Skeletal muscle satellite cell (primary cell): ENCODE data around the gene PHF5A.

Experiments
- H3K27me3 ChIP-seq: 2 replicates; pipeline ENCODE4 v1.7.0; 2013; ENCODE audit warnings: low read length; ENCODE audit not compliant: control insufficient read depth, insufficient read depth
- H3K36me3 ChIP-seq: 2 replicates; pipeline ENCODE4 v1.7.0; 2013; ENCODE audit warnings: mild to moderate bottlenecking, control low read depth, low read length; ENCODE audit not compliant: insufficient read depth
- H3K4me1 ChIP-seq: 2 replicates; pipeline ENCODE4 v1.7.0; 2013; ENCODE audit warnings: low read length; ENCODE audit not compliant: control insufficient read depth, insufficient read depth
- H3K4me2 ChIP-seq: 2 replicates; pipeline ENCODE4 v1.7.0; 2013; ENCODE audit warnings: mild to moderate bottlenecking, low read length
- H3K4me3 ChIP-seq: 2 replicates; pipeline ENCODE4 v1.7.0; 2013; ENCODE audit warnings: low read length
- H3K9ac ChIP-seq: 2 replicates; pipeline ENCODE4 v1.7.0; 2013; ENCODE audit warnings: mild to moderate bottlenecking, low read depth, low read length, moderate library complexity
- H3K9me3 ChIP-seq: replicated peaks from 2 replicates; pipeline ENCODE4 v1.7.0; 2013; ENCODE audit warnings: mild to moderate bottlenecking, control low read depth, low read length

PHF5A gene

DNA sequence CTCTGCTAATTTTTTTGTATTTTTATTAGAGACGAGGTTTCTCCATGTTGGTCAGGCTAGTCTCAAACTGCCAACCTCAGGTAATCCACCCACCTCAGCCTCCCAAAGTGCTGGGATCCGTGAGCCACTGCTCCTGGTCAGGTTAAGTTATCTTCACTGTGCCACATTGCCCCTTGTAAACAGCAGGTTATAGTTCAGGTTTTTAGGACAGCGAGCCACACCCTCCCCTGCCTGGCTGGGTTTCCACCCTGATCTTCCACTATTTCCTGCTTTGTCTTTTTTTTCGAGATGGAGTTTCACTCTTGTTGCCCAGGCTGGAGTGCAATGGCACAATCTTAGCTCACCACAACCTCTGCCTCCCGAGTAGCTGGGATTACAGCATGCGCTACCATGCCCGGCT, 16.5 kb upstream of the PHF5A start:
- Histone ChIP-seq H3K36me3 (no peaks in the 10 kb centered on the region), H3K4me1 (peaks cover 30% of the 10 kb centered on the region), H3K9ac (no peak overlapping the region), H3K4me3 (no peak overlapping the region), H3K9me3 (no peaks in the 10 kb centered on the region), H3K27me3 (no peaks in the 10 kb centered on the region), H3K4me2 (no peak overlapping the region)

DNA sequence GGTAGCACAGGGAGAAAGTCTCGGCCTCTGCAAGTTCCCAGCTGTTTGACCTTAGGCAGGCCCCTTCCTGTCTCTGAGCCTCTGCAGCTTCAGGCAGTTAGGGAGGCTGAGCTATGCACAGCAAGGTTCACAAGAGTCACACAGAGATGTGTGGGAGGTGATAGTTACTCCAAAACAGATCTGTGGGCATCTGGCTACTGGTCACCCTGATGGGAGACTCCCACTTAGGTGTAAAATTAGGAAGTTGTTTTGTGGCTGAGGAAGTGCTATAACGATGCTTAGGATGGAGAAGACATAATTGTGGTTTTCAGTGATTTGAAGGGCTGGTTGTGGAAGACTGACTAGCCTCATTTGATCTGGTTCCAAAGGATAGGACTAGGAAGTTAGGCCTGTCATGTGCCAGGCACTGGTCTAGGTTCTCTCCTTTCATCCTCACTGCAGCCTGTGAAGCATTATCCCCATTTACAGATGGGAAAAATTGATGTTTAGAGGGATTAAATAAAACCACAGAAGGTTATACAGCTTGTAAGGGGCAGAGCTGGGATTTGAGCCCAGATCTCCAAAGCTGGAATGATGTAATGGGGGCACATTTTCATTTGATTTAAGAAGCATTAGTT, 13.9 kb upstream of the PHF5A start:
- H3K4me1 ChIP-seq = peaks cover 47% of the 10 kb centered on the region
- no peak overlapping the region for H3K4me3 ChIP-seq
- H3K36me3 ChIP-seq = no peaks in the 10 kb centered on the region
- peak overlapping the region; percentile 19 for H3K9ac ChIP-seq
- no peak overlapping the region for H3K4me2 ChIP-seq
- H3K27me3 ChIP-seq = no peaks in the 10 kb centered on the region
- H3K9me3 ChIP-seq = no peaks in the 10 kb centered on the region

DNA sequence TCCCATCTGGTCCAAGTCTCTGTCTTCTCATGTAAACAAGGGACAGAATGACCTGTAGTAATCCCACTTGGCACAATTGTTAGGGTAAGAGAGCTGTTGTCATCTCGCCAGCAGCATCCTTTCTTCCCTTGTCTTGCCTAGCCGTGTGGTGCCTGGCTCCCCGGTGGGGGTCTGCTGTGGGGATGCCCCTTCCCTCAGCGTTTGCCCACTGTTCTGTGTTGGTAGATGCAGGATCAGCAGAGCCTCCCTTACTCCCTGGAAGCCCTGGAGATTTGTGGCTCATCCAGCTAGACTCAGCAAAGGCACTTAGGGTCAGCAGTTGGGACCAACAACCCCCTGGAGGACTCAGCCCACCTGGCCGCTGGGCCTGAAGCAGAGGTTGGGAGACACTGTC, 13.4 kb upstream of the PHF5A start:
- Histone ChIP-seq H3K36me3 (no peaks in the 10 kb centered on the region), H3K27me3 (no peaks in the 10 kb centered on the region), H3K4me3 (no peak overlapping the region), H3K9me3 (no peaks in the 10 kb centered on the region), H3K9ac (peak overlapping the region; percentile 2), H3K4me1 (peaks cover 47% of the 10 kb centered on the region), H3K4me2 (no peak overlapping the region)

DNA sequence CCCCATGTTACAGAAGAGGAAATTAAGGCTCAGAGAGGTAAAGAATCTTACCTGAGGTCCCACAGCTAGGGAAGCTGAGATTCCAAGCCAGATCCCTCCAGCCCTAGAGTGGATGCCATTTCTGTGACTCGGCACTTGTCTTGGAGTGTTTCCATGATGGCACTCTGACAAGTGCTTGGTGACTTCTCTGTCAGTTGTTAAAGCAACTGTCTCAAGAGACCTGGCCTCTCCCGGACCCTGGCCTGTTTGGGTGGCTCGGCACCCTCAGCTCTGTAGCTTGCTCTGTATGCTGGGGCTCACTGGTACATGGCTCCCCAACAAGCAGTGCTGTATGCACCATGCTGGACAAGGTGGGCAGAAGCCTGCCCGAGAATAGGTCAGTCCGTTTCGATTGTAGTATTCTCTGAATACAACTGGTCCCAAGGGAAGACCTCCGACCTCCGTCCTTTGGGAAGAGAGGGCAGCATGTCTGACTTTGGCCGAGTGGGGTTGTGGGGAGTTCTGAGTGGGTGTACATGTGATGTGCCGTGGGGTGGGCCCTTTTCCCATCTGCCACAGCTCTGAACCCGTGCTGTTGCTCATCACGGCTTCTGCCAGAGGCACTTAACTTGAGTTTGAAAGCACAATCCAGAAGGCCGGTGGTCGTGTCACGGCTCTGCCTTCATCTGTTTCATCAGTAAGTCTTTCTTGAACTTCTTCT, 12.8 kb upstream of the PHF5A start:
- H3K9me3 ChIP-seq = no peaks in the 10 kb centered on the region
- H3K36me3 ChIP-seq = no peaks in the 10 kb centered on the region
- peaks cover 47% of the 10 kb centered on the region for H3K4me1 ChIP-seq
- no peak overlapping the region for H3K9ac ChIP-seq
- peak overlapping the region; percentile 34 for H3K4me2 ChIP-seq
- no peaks in the 10 kb centered on the region for H3K27me3 ChIP-seq
- no peak overlapping the region for H3K4me3 ChIP-seq

DNA sequence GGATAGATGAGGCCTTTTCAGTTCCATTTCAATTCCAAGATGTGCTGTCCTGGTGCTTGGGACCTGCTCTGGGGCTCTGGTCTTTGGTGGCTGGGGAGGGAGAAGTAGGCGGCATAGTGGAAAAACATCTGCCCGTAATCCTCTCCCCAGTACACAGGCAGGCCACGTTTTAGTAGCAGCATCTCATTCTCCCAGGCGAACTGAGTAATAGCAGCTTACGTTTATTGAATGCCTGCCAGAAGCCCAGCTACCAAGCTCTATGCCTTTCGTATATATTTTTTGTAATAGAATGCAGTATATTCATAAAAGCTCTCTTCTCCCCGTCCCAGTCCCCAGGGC, 11.9 kb upstream of the PHF5A start:
- peak overlapping the region; percentile 56 for H3K4me2 ChIP-seq
- no peaks in the 10 kb centered on the region for H3K27me3 ChIP-seq
- H3K4me3 ChIP-seq = no peak overlapping the region
- peak overlapping the region; percentile 30 for H3K9ac ChIP-seq
- H3K4me1 ChIP-seq = peaks cover 47% of the 10 kb centered on the region
- H3K9me3 ChIP-seq = no peaks in the 10 kb centered on the region
- no peaks in the 10 kb centered on the region for H3K36me3 ChIP-seq

DNA sequence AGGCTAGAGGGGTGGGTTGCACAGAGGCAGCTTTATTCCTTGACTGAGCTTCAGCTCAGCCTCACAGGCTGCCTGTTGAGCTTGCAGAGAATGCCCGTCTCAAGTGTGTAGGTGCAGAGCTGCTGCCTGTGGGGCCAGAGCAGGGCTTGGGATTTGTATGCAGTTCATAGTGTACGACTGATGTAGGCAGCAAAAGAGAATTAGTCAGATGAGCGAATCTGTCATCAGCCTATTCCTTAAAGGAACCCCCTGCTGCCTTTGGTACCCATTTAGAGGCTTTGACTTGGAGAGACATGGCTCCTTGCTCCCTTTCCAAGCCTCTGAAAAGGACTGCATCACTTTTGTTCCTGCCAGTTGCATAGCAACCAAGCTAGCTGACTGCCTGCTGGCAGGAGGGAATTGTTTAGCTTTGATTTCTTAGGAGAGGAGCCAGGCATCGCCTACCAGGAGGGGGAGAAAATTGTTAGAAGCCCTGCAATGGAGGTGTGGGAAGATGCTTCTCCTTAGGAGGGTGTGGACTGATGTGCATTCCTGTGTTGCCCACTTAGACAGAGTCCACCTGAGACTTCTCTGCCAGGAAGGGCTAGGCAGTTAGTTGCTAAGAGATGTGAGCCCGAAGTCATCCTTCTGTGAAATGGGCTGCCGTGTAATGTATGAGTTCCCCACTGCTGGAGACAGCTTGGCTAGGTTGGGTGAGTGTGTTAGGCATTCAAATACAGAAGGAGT, 11.3 kb upstream of the PHF5A start:
- Histone ChIP-seq H3K36me3 (no peaks in the 10 kb centered on the region), H3K27me3 (no peaks in the 10 kb centered on the region), H3K4me3 (no peak overlapping the region), H3K4me2 (peak overlapping the region; percentile 56), H3K9me3 (no peaks in the 10 kb centered on the region), H3K9ac (peak overlapping the region; percentile 53), H3K4me1 (peaks cover 47% of the 10 kb centered on the region)

DNA sequence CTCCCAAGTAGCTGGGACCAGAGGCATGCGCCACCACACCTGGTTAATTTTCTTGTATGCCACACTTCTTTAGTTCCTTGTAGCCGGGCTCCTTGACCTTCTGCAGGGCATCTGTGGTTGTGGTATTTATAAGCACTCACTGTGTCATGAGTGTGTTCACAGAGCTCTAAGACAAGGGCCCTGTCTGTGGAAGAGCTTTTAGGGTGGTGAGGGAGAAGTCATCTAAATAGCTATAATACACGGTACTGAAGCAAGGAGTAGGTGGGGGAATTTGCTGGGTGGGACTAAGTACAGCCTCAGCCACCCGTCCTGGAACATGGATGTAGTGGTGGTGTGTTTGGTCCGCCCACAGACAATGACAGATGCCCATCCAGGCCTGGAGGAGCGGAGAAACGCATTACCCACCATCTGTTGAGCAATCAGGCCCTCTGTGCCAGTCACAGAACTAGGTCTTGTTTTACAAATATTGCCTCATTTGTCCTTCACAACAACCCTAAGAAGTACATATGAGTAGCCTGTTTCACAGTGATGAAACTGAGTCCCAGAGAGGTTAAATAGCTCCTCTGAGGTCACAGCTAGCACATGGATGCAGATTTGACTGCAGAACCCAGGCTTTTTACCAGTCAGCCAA, 10.5 kb upstream of the PHF5A start:
- no peaks in the 10 kb centered on the region for H3K9me3 ChIP-seq
- H3K9ac ChIP-seq = peak overlapping the region; percentile 53

DNA sequence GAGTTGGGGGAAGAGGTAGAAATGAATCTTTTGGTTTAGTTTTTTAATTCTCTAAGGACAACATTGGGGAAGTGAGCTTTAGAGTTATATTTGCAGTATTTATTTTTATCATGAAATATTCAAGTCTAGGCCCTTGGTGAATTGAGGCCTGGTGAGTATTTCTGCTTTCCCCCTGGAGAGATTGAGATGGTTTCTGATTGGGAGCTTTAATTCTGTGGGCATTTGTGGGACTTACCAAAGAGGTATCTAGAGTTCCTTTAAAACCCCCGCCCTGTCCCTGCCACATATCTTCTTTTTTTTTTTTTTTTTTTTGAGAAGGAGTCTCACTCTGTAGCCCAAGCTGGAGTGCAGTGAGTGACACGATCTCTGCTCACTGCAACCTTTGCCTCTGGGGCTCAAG, 10.0 kb upstream of the PHF5A start:
- H3K4me1 ChIP-seq = peaks cover 47% of the 10 kb centered on the region
- no peak overlapping the region for H3K9ac ChIP-seq

More for the DNA sequence above, 10.5 kb upstream of the PHF5A start:
- Histone ChIP-seq H3K4me1 (peaks cover 47% of the 10 kb centered on the region), H3K4me3 (no peak overlapping the region), H3K4me2 (peak overlapping the region; percentile 56), H3K36me3 (no peaks in the 10 kb centered on the region), H3K27me3 (no peaks in the 10 kb centered on the region)

DNA sequence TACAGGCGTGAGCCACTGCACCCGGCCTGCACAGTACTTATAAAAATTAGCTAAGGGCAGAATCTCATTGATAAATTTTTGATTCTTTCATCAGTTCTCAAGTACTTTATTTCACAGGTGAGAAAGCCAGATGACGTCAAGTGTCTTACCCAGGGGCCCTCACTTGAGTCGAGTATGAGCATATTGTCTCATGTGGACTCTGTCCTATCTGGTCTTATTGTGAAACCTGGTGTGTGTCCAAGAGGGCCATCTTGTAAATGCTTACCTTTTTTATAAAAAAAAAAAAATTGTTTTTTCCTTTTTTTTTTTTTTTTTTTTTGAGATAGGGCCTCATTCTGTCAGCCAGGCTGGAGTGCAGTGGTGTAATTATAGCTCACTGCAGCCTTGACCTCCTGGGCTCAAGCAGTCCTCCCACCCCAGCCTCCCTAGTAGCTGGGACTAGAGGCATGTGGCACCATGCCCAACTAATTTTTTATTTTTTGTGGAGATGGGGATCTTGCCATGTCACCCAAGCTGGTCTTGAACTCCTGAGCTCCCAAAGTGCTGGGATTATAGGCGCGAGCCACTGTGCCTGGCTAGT, 6.5 kb upstream of the PHF5A start:
- no peaks in the 10 kb centered on the region for H3K27me3 ChIP-seq

More for the DNA sequence above, 10.0 kb upstream of the PHF5A start:
- no peak overlapping the region for H3K4me2 ChIP-seq
- H3K36me3 ChIP-seq = no peaks in the 10 kb centered on the region
- no peaks in the 10 kb centered on the region for H3K27me3 ChIP-seq
- no peak overlapping the region for H3K4me3 ChIP-seq
- H3K9me3 ChIP-seq = no peaks in the 10 kb centered on the region

DNA sequence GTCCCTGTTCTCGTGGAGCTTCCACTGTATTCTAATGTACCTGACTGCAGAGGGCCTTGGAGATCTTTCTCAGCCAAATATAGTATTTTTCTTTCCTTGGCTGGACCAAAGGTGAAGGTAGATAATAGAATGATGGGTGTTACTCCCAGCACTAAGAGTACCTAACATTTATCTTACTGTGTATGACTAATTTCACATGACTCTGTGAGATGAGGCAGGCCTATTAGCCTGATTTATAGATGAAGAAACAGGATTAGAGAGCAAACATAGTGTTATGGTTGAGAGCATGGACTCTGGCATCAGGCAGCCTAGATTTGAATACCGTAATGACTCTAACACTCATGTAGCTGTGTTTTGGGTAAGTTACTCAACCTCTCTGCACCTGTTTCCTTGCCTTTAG, 3.1 kb upstream of the PHF5A start:
- Histone ChIP-seq H3K27me3 (no peaks in the 10 kb centered on the region), H3K4me3 (no peak overlapping the region), H3K9ac (no peak overlapping the region), H3K9me3 (no peaks in the 10 kb centered on the region), H3K4me2 (no peak overlapping the region), H3K36me3 (peaks cover 12% of the 10 kb centered on the region), H3K4me1 (peaks cover 9% of the 10 kb centered on the region)

More for the DNA sequence above, 6.5 kb upstream of the PHF5A start:
- H3K4me2 ChIP-seq = no peak overlapping the region
- H3K4me3 ChIP-seq = no peak overlapping the region
- H3K9ac ChIP-seq = no peak overlapping the region
- H3K9me3 ChIP-seq = no peaks in the 10 kb centered on the region
- H3K4me1 ChIP-seq = peaks cover 16% of the 10 kb centered on the region
- H3K36me3 ChIP-seq = no peaks in the 10 kb centered on the region

DNA sequence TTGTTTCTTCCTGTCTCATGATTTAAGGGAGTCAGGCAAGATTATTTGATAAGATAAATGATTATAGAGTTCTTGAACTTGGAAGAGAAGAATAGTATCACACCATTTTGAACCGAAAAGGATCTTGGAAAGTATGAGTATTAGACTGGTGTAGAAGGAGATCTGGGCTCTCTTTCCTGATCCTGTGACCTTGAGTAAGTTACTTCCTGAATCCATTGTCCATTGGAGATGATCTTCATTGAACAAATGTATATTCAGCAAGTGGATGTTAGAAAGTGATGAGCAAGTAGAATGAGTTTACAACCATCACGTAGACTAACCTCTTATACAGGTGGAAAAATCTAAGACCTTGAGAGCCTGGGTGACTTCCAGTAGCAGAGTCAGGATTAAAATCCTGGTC, 2.4 kb upstream of the PHF5A start:
- Histone ChIP-seq H3K36me3 (peaks cover 19% of the 10 kb centered on the region), H3K4me3 (no peak overlapping the region), H3K4me2 (no peak overlapping the region), H3K9me3 (no peaks in the 10 kb centered on the region), H3K4me1 (peaks cover 9% of the 10 kb centered on the region), H3K9ac (no peak overlapping the region), H3K27me3 (no peaks in the 10 kb centered on the region)
